B cell (primary cell): ENCODE results near the gene LACTB. TPM values are rescaled to one million over a fixed set of nuclear protein-coding genes. Genes with fewer than 3 reads are reported as not detected.

Experiments
- ATAC-seq: fragments of 200-7000 bp; cut with Tn5 transposase; one replicate; pipeline ENCODE4 v1.10.0; 2021; ENCODE audit warnings: low read depth, mild to moderate bottlenecking, moderate number of reproducible peaks, moderate library complexity
- CTCF ChIA-PET: fragments of 350-600 bp; sonication (Branson Sonifier 250); formaldehyde crosslinking; loops from one replicate; lab custom pipeline; 2021; ENCODE audit warnings: antibody characterized with exemption, inconsistent platforms; lab: Charles Lee
- POLR2A ChIA-PET: fragments of 350-600 bp; sonication (Branson Sonifier 250); formaldehyde crosslinking; loops from one replicate; lab custom pipeline; 2021; ENCODE audit warnings: antibody characterized with exemption; lab: Charles Lee
- DNase-seq: peaks from one replicate; pipeline ENCODE4 v3.0.0; 2013
- H2AFZ ChIP-seq: 2 replicates; pipeline ENCODE4 v1.6.1; 2012; ENCODE audit warnings: mild to moderate bottlenecking, low read depth, low read length; ENCODE audit not compliant: insufficient read depth, poor library complexity, severe bottlenecking
- H3K27ac ChIP-seq, 2 donors: 1 replicate in 1 of 2; 2 replicates in 1 of 2; pipeline ENCODE4 v1.5.1; 2012 to 2013; ENCODE audit warnings: low read length in 2 of 2, mild to moderate bottlenecking in 2 of 2, moderate library complexity in 1 of 2
- H3K27me3 ChIP-seq, 4 experiments: fragments of 200-600 bp in 1 of 4; sonication (generic) in 1 of 4; replicated peaks in 1 of 4; 1 replicate in 2 of 4; 2 replicates in 2 of 4; pipeline versions ENCODE4 v1.6.1 to v1.7.0; 2013 to 2016; ENCODE audit warnings: low read length in 3 of 4, mild to moderate bottlenecking in 2 of 4, mixed read lengths in 1 of 4, moderate library complexity in 1 of 4; ENCODE audit not compliant: insufficient read depth in 4 of 4, control insufficient read depth in 3 of 4; ENCODE audit errors: control extremely low read depth in 1 of 4
- H3K36me3 ChIP-seq, 2 experiments: replicated peaks in 1 of 2; 1 replicate in 1 of 2; 2 replicates in 1 of 2; pipeline versions ENCODE4 v1.6.1 to v1.7.1; 2013; ENCODE audit warnings: low read length in 1 of 2; ENCODE audit not compliant: insufficient read depth in 2 of 2, control insufficient read depth in 1 of 2; ENCODE audit errors: control extremely low read depth in 1 of 2, extremely low read depth in 1 of 2
- H3K4me1 ChIP-seq, 2 donors: fragments of 200-600 bp in 1 of 2; sonication (generic) in 1 of 2; 1 replicate in 1 of 2; 2 replicates in 1 of 2; pipeline versions ENCODE4 v1.5.1 to v1.6.1; 2013 to 2017; ENCODE audit warnings: low read length in 2 of 2; ENCODE audit not compliant: control insufficient read depth in 2 of 2, insufficient read depth in 2 of 2
- H3K4me2 ChIP-seq: replicated peaks from 2 replicates; pipeline ENCODE3; 2012; ENCODE audit warnings: mild to moderate bottlenecking, low read depth, low read length; ENCODE audit not compliant: poor library complexity, severe bottlenecking
- H3K4me3 ChIP-seq, 5 experiments: fragments of 200-600 bp in 1 of 5; sonication (generic) in 1 of 5; 1 replicate in 3 of 5; 2 replicates in 2 of 5; pipeline versions ENCODE4 v1.5.1 to v1.7.0; 2011 to 2016; ENCODE audit warnings: low read length in 4 of 5, mild to moderate bottlenecking in 4 of 5, low read depth in 2 of 5, control low read depth in 1 of 5, moderate library complexity in 1 of 5; ENCODE audit not compliant: insufficient read depth in 1 of 5; ENCODE audit errors: control extremely low read depth in 1 of 5, extremely low read depth in 1 of 5
- H3K79me2 ChIP-seq: fragments of 200-600 bp; sonication (generic); one replicate; pipeline ENCODE4 v1.6.0; 2016; ENCODE audit warnings: low read length; ENCODE audit not compliant: control insufficient read depth, insufficient read depth
- H3K9ac ChIP-seq: fragments of 200-600 bp; sonication (generic); 2 replicates; pipeline ENCODE4 v1.6.1; 2017; ENCODE audit warnings: mild to moderate bottlenecking, low read length, moderate library complexity
- H3K9me3 ChIP-seq, 3 donors: one replicate each; pipeline versions ENCODE4 v1.6.1 to v1.7.1; 2013; ENCODE audit warnings: low read length in 2 of 3; ENCODE audit not compliant: control insufficient read depth in 2 of 3, insufficient read depth in 1 of 3; ENCODE audit errors: control extremely low read depth in 1 of 3
- H4K20me1 ChIP-seq: 2 replicates; pipeline ENCODE4 v1.6.0; 2012; ENCODE audit warnings: mild to moderate bottlenecking, low read length; ENCODE audit not compliant: insufficient read depth, control insufficient read depth, poor library complexity, severe bottlenecking
- H3K27ac Mint-ChIP-seq: one replicate; pipeline ENCODE4 v1.8.0; 2021; ENCODE audit warnings: mixed read lengths
- H3K27me3 Mint-ChIP-seq: one replicate; pipeline ENCODE4 v1.8.0; 2021; ENCODE audit warnings: mixed read lengths
- H3K4me1 Mint-ChIP-seq: one replicate; pipeline ENCODE4 v1.8.0; 2021; ENCODE audit warnings: mixed read lengths
- H3K4me3 Mint-ChIP-seq: one replicate; pipeline ENCODE4 v1.8.0; 2021; ENCODE audit warnings: mixed read lengths
- H3K9me3 Mint-ChIP-seq: one replicate; pipeline ENCODE4 v1.8.0; 2022; ENCODE audit warnings: mixed read lengths; ENCODE audit not compliant: insufficient read depth
- EZH2 ChIP-seq: IDR thresholded peaks from 2 replicates; pipeline ENCODE4 v1.6.1; 2012; ENCODE audit warnings: borderline replicate concordance, low read depth, mild to moderate bottlenecking, moderate library complexity, low read length; ENCODE audit not compliant: insufficient read depth, poor library complexity, severe bottlenecking
- WGBS: methylation state at CpG from one replicate; pipeline ENCODE4 v1.1.5; 2013; ENCODE audit warnings: missing lambda C conversion rate; ENCODE audit not compliant: insufficient coverage; 5-methylcytosine and 5-hydroxymethylcytosine counted together
- intact Hi-C: fragments of 100-400 bp; cut with micrococcal nuclease; formaldehyde crosslinking; loops from one replicate; pipeline ENCODE4 v1.10.0; 2022
- polyA plus RNA-seq: library from polyadenylated mRNA; depleted of rRNA; stranded (reverse); fragments of >200 nt; gene quantifications from 2 replicates; pipeline ENCODE4 v1.2.3, GENCODE V29; 2012
- total RNA-seq, 2 donors: library from RNA; stranded (reverse); fragments of 120-200 nt in 1 of 2; gene quantifications; 1 replicate in 1 of 2; 2 replicates in 1 of 2; pipeline versions ENCODE4 v1.2.3 to v1.2.4, GENCODE V29; 2013 to 2022
- TF ChIP-seq, protein P1 (sequence below): fragments of 200-600 bp; IDR thresholded peaks from one replicate; pipeline ENCODE4 v1.8.0; 2022; ENCODE audit warnings: antibody characterized with exemption, mild to moderate bottlenecking

The LACTB gene
- total and polyA plus RNA-seq, 2 donors (not counting 1 experiment from before 2014, with no cell fraction given) = 5.0 to 20.0 TPM

DNA sequence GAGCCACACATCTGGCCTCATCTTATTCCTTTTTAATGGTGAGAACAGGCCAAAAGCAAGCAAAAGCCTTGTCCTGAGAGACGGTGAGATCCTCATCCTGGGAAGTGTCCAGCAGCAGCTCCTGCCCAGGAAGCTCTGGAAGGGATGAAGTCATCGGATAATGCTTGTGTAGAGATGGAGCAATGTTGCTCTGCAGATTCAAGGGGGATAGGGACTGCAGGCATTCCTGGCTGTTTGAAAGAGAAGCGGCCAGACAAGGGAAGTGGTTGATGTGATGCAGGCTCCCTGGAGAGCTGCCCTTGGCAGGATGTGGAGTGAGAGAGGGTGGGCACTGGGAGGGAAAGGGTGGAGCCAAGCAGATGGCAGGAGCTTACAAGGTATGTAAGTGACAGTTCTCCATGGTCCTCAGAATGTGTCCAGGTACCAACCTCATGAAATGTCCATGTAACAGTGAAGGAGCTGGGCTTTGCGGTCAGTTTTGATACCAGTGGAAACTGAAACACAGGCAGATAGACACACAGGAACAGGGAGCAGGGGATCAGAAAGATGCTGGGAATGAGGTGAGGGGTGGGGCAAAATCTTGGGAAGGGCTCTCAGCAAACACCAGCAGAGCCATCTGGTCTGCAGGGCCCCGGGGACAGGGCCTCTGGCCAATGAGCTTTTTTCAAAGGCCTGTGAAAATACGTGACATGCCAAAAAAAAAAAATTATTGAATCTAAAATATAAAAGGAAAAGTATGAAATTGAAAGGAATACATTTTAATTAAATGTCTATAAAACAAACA is 32.2 kb upstream of the LACTB start:
- H3K4me2 ChIP-seq = no peak overlapping the region
- intact Hi-C loops = no loop called here
- no peaks in the 10 kb centered on the region for H3K9me3 ChIP-seq
- no peak for ATAC-seq
- POLR2A ChIA-PET = interaction anchor here (0.6 kb wide), 1 partner anchor 1385 kb away, joined by 5 read pairs; no protein-coding TSS in a partner anchor
- peaks cover 0 to 4% of the 10 kb centered on the region in 2 donors for H3K4me1 ChIP-seq
- Mint-ChIP-seq H3K27me3 (no peaks in the 10 kb centered on the region), H3K4me1 (peaks cover 2% of the 10 kb centered on the region), H3K4me3 (no peak overlapping the region), H3K27ac (no peak overlapping the region), H3K9me3 (no peaks in the 10 kb centered on the region)
- peaks cover 0 to 2% (median 0%) of the 10 kb centered on the region in 4 experiments for H3K27me3 ChIP-seq
- H3K36me3 ChIP-seq = no peaks in the 10 kb centered on the region
- H3K4me3 ChIP-seq = no peak overlapping the region
- H3K79me2 ChIP-seq = no peaks in the 10 kb centered on the region
- no peak for TF ChIP-seq EZH2
- TF ChIP-seq, protein P1, sequence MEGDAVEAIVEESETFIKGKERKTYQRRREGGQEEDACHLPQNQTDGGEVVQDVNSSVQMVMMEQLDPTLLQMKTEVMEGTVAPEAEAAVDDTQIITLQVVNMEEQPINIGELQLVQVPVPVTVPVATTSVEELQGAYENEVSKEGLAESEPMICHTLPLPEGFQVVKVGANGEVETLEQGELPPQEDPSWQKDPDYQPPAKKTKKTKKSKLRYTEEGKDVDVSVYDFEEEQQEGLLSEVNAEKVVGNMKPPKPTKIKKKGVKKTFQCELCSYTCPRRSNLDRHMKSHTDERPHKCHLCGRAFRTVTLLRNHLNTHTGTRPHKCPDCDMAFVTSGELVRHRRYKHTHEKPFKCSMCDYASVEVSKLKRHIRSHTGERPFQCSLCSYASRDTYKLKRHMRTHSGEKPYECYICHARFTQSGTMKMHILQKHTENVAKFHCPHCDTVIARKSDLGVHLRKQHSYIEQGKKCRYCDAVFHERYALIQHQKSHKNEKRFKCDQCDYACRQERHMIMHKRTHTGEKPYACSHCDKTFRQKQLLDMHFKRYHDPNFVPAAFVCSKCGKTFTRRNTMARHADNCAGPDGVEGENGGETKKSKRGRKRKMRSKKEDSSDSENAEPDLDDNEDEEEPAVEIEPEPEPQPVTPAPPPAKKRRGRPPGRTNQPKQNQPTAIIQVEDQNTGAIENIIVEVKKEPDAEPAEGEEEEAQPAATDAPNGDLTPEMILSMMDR = no peak
- H3K27ac ChIP-seq = no peak overlapping the region
- H2AFZ ChIP-seq = no peak overlapping the region
- H4K20me1 ChIP-seq = no peaks in the 10 kb centered on the region
- H3K9ac ChIP-seq = no peak overlapping the region
- no peak for DNase-seq
- WGBS = 68% methylated on average over 4 of the region's 6 CpGs
- CTCF ChIA-PET = interaction anchor here (0.6 to 8.3 kb wide), 3 partner anchors 9 to 42 kb away, joined by 3 to 67 read pairs (median 4); no protein-coding TSS in a partner anchor

DNA sequence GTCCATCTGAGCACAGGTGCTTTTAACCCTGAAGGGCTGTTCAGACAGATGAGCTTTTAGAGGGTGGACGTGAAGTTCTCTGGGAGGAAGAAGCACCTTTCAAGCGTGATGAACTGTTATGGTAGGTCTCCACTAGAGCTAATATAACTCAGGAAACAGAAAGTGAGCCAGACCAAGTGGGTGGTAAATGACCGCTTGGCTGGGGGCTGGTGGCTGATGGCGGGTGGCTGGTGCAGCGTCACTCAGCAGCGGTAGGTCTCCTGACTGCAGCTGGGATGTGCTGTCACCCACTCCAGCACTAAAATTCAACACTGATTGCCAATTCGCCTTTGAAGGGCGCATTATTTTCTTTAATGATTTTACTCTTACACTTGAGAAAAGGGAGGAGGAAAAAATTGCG is 31.2 kb upstream of the LACTB start:
- 92% methylated on average over 5 of the region's 9 CpGs for WGBS
- H4K20me1 ChIP-seq = no peaks in the 10 kb centered on the region
- ChIA-PET CTCF (interaction anchor here (8.3 kb wide), 1 partner anchor 43 kb away, joined by 67 read pairs; no protein-coding TSS in a partner anchor), POLR2A (interaction anchor here (0.6 kb wide), 1 partner anchor 1384 kb away, joined by 5 read pairs; no protein-coding TSS in a partner anchor)
- TF ChIP-seq EZH2 = no peak
- TF ChIP-seq, protein P1 = no peak
- intact Hi-C loops = no loop called here
- no peak overlapping the region for H3K27ac ChIP-seq
- H3K4me1 Mint-ChIP-seq = peaks cover 2% of the 10 kb centered on the region
- ATAC-seq (no peak), DNase-seq (no peak)
- H3K4me3 Mint-ChIP-seq = no peak overlapping the region
- H3K4me2 ChIP-seq = no peak overlapping the region
- no peak overlapping the region for H3K9ac ChIP-seq
- no peaks in the 10 kb centered on the region for H3K9me3 Mint-ChIP-seq
- no peaks in the 10 kb centered on the region for H3K9me3 ChIP-seq
- no peak overlapping the region for H3K4me3 ChIP-seq
- no peak overlapping the region for H2AFZ ChIP-seq
- H3K4me1 ChIP-seq = peaks cover 0 to 4% of the 10 kb centered on the region in 2 donors
- H3K36me3 ChIP-seq = no peaks in the 10 kb centered on the region
- no peaks in the 10 kb centered on the region for H3K27me3 Mint-ChIP-seq
- H3K27me3 ChIP-seq = peaks cover 0 to 2% (median 0%) of the 10 kb centered on the region in 4 experiments
- no peak overlapping the region for H3K27ac Mint-ChIP-seq
- H3K79me2 ChIP-seq = no peaks in the 10 kb centered on the region
